ENCODE measurements around the gene KARS1. TPM values are rescaled to one million over a fixed set of nuclear protein-coding genes. Genes with fewer than 3 reads are reported as not detected.

KARS1 gene
- total and polyA plus RNA-seq, 2 of the 4 experiments (the other 2 are of a cell fraction), result 122 to 228 TPM

- ATAC-seq (ENCODE audit: low read depth) (no peak), DNase-seq (no peak)
- Histone ChIP-seq H3K18ac (ENCODE audit: low read depth, low read length) (no peak overlapping the region), H3K79me1 (ENCODE audit: low read depth in 1 of 2, low read length in 2 of 2) (no peaks in the 10 kb centered on the region), H2AK5ac (ENCODE audit: low read depth, low read length) (no peak overlapping the region), H3K9ac (ENCODE audit: low read depth, low read length) (no peak overlapping the region), H3K14ac (replicated peaks; ENCODE audit: low read depth, low read length) (no peak overlapping the region), H2AFZ (replicated peaks; ENCODE audit: low read length, poor library complexity) (no peak overlapping the region), H3K23ac (ENCODE audit: low read depth, low read length) (no peak overlapping the region), H3K27me3 (ENCODE audit: control insufficient read depth, insufficient read depth, low read length) (no peaks in the 10 kb centered on the region), H3K4ac (ENCODE audit: low read depth, low read length) (no peak overlapping the region), H4K91ac (ENCODE audit: insufficient read depth, low read depth, low read length) (no peak overlapping the region), H2AK9ac (replicated peaks; ENCODE audit: low read depth, low read length, poor library complexity) (no peak overlapping the region), H3K36me3 (ENCODE audit: control insufficient read depth, insufficient read depth, low read length) (no peaks in the 10 kb centered on the region), H3K56ac (ENCODE audit: extremely low read depth, insufficient read depth, low read length) (no peak overlapping the region), H2BK5ac (ENCODE audit: low read depth, low read length, poor library complexity, severe bottlenecking) (no peak overlapping the region), H4K20me1 (ENCODE audit: insufficient read depth, low read length) (no peaks in the 10 kb centered on the region), H3K4me3 (ENCODE audit: insufficient read depth, low read depth, low read length) (no peak overlapping the region), H4K5ac (ENCODE audit: low read depth, low read length) (no peak overlapping the region), H3K27ac (ENCODE audit: insufficient read depth, low read length) (no peak overlapping the region), H4K8ac (ENCODE audit: low read depth in 2 of 2, low read length in 2 of 2) (no peak overlapping the region), H2BK15ac (ENCODE audit: low read depth, low read length) (no peak overlapping the region), H3K9me1 (ENCODE audit: insufficient read depth, low read length) (no peaks in the 10 kb centered on the region), H3K4me1 (ENCODE audit: control insufficient read depth, insufficient read depth, low read length) (no peaks in the 10 kb centered on the region), H3K9me3 (ENCODE audit: control insufficient read depth, insufficient read depth, low read length) (peaks cover 4% of the 10 kb centered on the region; the same call in 1 of the 2 replicates), H2BK120ac (ENCODE audit: low read depth, low read length) (no peak overlapping the region), H3K4me2 (ENCODE audit: low read depth, low read length) (no peak overlapping the region), H2BK20ac (ENCODE audit: low read depth, low read length) (no peak overlapping the region)
- BruUV-seq (replicated peaks), result no TSS peak
- TF ChIP-seq CHD1 (IDR thresholded peaks at IDR 0.05; ENCODE audit: low read depth, low read length) (no peak), RFX5 (IDR thresholded peaks at IDR 0.05; ENCODE audit: low read depth, low read length) (no peak), MXI1 (IDR thresholded peaks at IDR 0.05; ENCODE audit: borderline replicate concordance, low read depth, low read length) (no peak), RAD21 (IDR thresholded peaks at IDR 0.05; ENCODE audit: low read length) (no peak), RCOR1 (IDR thresholded peaks at IDR 0.05; ENCODE audit: insufficient replicate concordance, low read length) (no peak), MAFK (IDR thresholded peaks at IDR 0.05; ENCODE audit: low read depth, low read length) (no peak), POLR2A (IDR thresholded peaks at IDR 0.05; ENCODE audit: low read depth, low read length) (no peak)
- TF ChIP-seq, protein P1, sequence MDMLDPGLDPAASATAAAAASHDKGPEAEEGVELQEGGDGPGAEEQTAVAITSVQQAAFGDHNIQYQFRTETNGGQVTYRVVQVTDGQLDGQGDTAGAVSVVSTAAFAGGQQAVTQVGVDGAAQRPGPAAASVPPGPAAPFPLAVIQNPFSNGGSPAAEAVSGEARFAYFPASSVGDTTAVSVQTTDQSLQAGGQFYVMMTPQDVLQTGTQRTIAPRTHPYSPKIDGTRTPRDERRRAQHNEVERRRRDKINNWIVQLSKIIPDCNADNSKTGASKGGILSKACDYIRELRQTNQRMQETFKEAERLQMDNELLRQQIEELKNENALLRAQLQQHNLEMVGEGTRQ (IDR thresholded peaks at IDR 0.05; ENCODE audit: low read depth, low read length), result no peak
- TF ChIP-seq, protein P2, sequence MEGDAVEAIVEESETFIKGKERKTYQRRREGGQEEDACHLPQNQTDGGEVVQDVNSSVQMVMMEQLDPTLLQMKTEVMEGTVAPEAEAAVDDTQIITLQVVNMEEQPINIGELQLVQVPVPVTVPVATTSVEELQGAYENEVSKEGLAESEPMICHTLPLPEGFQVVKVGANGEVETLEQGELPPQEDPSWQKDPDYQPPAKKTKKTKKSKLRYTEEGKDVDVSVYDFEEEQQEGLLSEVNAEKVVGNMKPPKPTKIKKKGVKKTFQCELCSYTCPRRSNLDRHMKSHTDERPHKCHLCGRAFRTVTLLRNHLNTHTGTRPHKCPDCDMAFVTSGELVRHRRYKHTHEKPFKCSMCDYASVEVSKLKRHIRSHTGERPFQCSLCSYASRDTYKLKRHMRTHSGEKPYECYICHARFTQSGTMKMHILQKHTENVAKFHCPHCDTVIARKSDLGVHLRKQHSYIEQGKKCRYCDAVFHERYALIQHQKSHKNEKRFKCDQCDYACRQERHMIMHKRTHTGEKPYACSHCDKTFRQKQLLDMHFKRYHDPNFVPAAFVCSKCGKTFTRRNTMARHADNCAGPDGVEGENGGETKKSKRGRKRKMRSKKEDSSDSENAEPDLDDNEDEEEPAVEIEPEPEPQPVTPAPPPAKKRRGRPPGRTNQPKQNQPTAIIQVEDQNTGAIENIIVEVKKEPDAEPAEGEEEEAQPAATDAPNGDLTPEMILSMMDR (conservative IDR thresholded peaks at IDR 0.05; ENCODE audit: low read depth, low read length), result no peak
- WGBS, 2 experiments (ENCODE audit: extremely low coverage in 2 of 2, insufficient read length in 1 of 2), result 64% methylated on average over 4 of the region's 14 CpGs; no CpG with 5 or more reads in 1 of the 2 experiments
- in situ Hi-C loops (cut with MboI; ENCODE audit: low sequenced_read_pairs), result no loop called here
- CTCF ChIA-PET, result no interaction called here
- dilution Hi-C loops (cut with HindIII; ENCODE audit: low sequenced_read_pairs, unreplicated experiment), result no loop called here
- intact Hi-C loops (cut with micrococcal nuclease), result no loop called here
- POLR2A ChIA-PET (ENCODE audit: unreplicated experiment), result no interaction called here
Measured at GRCh38 chr16:75682308-75682707, 34.8 kb upstream of the KARS1 start.
